BLaER1 treated with 17β-estradiol and CSF1 and Interleukin-3, amounts not matched to agents 10 nM and 100 nM (cell line): ENCODE data around the gene ZNF329.

Experiments
- H3K27ac ChIP-seq, 11 experiments: shearing (Covaris generic); formaldehyde crosslinking; 2 replicates each; pipeline ENCODE4 v1.8.1; 2022
- H3K27me3 ChIP-seq, 11 experiments: shearing (Covaris generic); formaldehyde crosslinking; 2 replicates each; pipeline ENCODE4 v1.8.1; 2022
- H3K36me3 ChIP-seq, 11 experiments: shearing (Covaris generic); formaldehyde crosslinking; 2 replicates each; pipeline ENCODE4 v1.8.1; 2022
- H3K4me1 ChIP-seq, 10 experiments: shearing (Covaris generic); formaldehyde crosslinking; 2 replicates each; pipeline ENCODE4 v1.8.1; 2022
- H3K4me2 ChIP-seq, 11 experiments: shearing (Covaris generic); formaldehyde crosslinking; 2 replicates each; pipeline ENCODE4 v1.8.1; 2022
- H3K4me3 ChIP-seq, 10 experiments: shearing (Covaris generic); formaldehyde crosslinking; 2 replicates each; pipeline ENCODE4 v1.8.1; 2022
- H3K9ac ChIP-seq, 11 experiments: shearing (Covaris generic); formaldehyde crosslinking; 2 replicates each; pipeline ENCODE4 v1.8.1; 2022
- H3K9me3 ChIP-seq, 11 experiments: shearing (Covaris generic); formaldehyde crosslinking; replicated peaks in 1 of 11; 2 replicates each; pipeline ENCODE4 v1.8.1; 2022
- H4K20me1 ChIP-seq, 11 experiments: shearing (Covaris generic); formaldehyde crosslinking; 2 replicates each; pipeline ENCODE4 v1.8.1; 2022
- Cebpa-rat ChIP-seq, 11 experiments: shearing (Covaris generic); IDR thresholded peaks; 2 replicates each; pipeline ENCODE4 v1.8.1; 2022

The ZNF329 gene

GRCh38 chr19:58134244-58134643, 16.3 kb downstream of the ZNF329 start:
- Histone ChIP-seq H4K20me1 (no peaks in the 10 kb centered on the region), H3K36me3 (peaks cover 98 to 100% (median 100%) of the 10 kb centered on the region in 11 experiments), H3K27ac (no peak overlapping the region), H3K4me1 (no peaks in the 10 kb centered on the region), H3K9ac (no peak overlapping the region), H3K9me3 (peaks cover 100% of the 10 kb centered on the region in 11 experiments), H3K27me3 (no peaks in the 10 kb centered on the region), H3K4me2 (no peak overlapping the region), H3K4me3 (peak overlapping the region in 6 of 10 experiments; percentile 4 to 37 (median 14); a peak in 5 of 20 replicates)
- TF ChIP-seq Cebpa-rat (IDR thresholded peaks at IDR 0.05) = no peak

GRCh38 chr19:58129284-58129683, 21.3 kb downstream of the ZNF329 start:
- no peak overlapping the region for H3K9ac ChIP-seq
- H3K27ac ChIP-seq = no peak overlapping the region
- no peak for TF ChIP-seq Cebpa-rat (IDR thresholded peaks at IDR 0.05)
- no peak overlapping the region for H3K4me2 ChIP-seq
- no peaks in the 10 kb centered on the region for H3K4me1 ChIP-seq
- H3K27me3 ChIP-seq = no peaks in the 10 kb centered on the region
- peaks cover 89 to 96% (median 94%) of the 10 kb centered on the region in 11 experiments for H3K36me3 ChIP-seq
- no peaks in the 10 kb centered on the region for H4K20me1 ChIP-seq
- peak overlapping the region; percentile 17 to 52 (median 38); a peak in 17 of 20 replicates for H3K4me3 ChIP-seq
- H3K9me3 ChIP-seq = peaks cover 100% of the 10 kb centered on the region in 11 experiments

GRCh38 chr19:58128041-58128685, 22.4 kb downstream of the ZNF329 start:
- H3K27me3 ChIP-seq = no peaks in the 10 kb centered on the region
- H3K27ac ChIP-seq = no peak overlapping the region
- H3K9ac ChIP-seq = no peak overlapping the region
- H3K4me3 ChIP-seq = peak overlapping the region; percentile 17 to 52 (median 38)
- no peak for TF ChIP-seq Cebpa-rat (IDR thresholded peaks at IDR 0.05)
- H3K9me3 ChIP-seq = peaks cover 100% of the 10 kb centered on the region in 11 experiments
- H4K20me1 ChIP-seq = no peaks in the 10 kb centered on the region
- H3K36me3 ChIP-seq = peaks cover 78 to 85% (median 82%) of the 10 kb centered on the region in 11 experiments
- no peak overlapping the region for H3K4me2 ChIP-seq
- no peaks in the 10 kb centered on the region for H3K4me1 ChIP-seq

GRCh38 chr19:58123354-58123753, 27.2 kb downstream of the ZNF329 start:
- no peaks in the 10 kb centered on the region for H3K4me1 ChIP-seq
- TF ChIP-seq Cebpa-rat (IDR thresholded peaks at IDR 0.05) = no peak
- peaks cover 98 to 100% (median 100%) of the 10 kb centered on the region in 11 experiments for H3K9me3 ChIP-seq

GRCh38 chr19:58118979-58119733, 31.4 kb downstream of the ZNF329 start:
- no peak overlapping the region for H3K27ac ChIP-seq
- H3K4me1 ChIP-seq = no peaks in the 10 kb centered on the region
- peaks cover 96 to 100% (median 98%) of the 10 kb centered on the region in 11 experiments for H3K9me3 ChIP-seq
- H3K9ac ChIP-seq = no peak overlapping the region
- peak overlapping the region in 4 of 10 experiments; percentile 5 to 35 (median 16); a peak in 1 of 20 replicates for H3K4me3 ChIP-seq
- H4K20me1 ChIP-seq = no peaks in the 10 kb centered on the region
- peak in 4 of 11 experiments; percentile 24 to 75 (median 53); a peak in 4 of 22 replicates for TF ChIP-seq Cebpa-rat (IDR thresholded peaks at IDR 0.05)
- H3K27me3 ChIP-seq = no peaks in the 10 kb centered on the region
- no peaks in the 10 kb centered on the region; a peak in 2 of 22 replicates for H3K36me3 ChIP-seq
- H3K4me2 ChIP-seq = no peak overlapping the region

More at GRCh38 chr19:58123354-58123753, 27.2 kb downstream of the ZNF329 start:
- peak overlapping the region in 4 of 10 experiments; percentile 0 to 21 (median 13); a peak in 2 of 20 replicates for H3K4me3 ChIP-seq
- no peak overlapping the region for H3K4me2 ChIP-seq
- no peak overlapping the region for H3K9ac ChIP-seq
- no peaks in the 10 kb centered on the region for H4K20me1 ChIP-seq
- peaks cover 32 to 37% (median 34%) of the 10 kb centered on the region in 11 experiments for H3K36me3 ChIP-seq
- H3K27ac ChIP-seq = no peak overlapping the region
- no peaks in the 10 kb centered on the region for H3K27me3 ChIP-seq

GRCh38 chr19:58117841-58118575, 32.6 kb downstream of the ZNF329 start:
- Histone ChIP-seq H3K36me3 (peaks cover 0 to 5% (median 0%) of the 10 kb centered on the region in 11 experiments; a peak in 1 of 22 replicates), H3K9me3 (peaks cover 96 to 100% (median 98%) of the 10 kb centered on the region in 11 experiments), H3K27me3 (no peaks in the 10 kb centered on the region), H4K20me1 (no peaks in the 10 kb centered on the region), H3K4me1 (no peaks in the 10 kb centered on the region), H3K9ac (no peak overlapping the region), H3K4me3 (peak overlapping the region in 1 of 10 experiments; percentile 35; a peak in 1 of 20 replicates), H3K4me2 (no peak overlapping the region), H3K27ac (no peak overlapping the region)
- no peak for TF ChIP-seq Cebpa-rat (IDR thresholded peaks at IDR 0.05)

- Histone ChIP-seq H3K9me3 (peaks cover 97 to 99% (median 98%) of the 10 kb centered on the region in 11 experiments), H3K4me3 (peak overlapping the region in 2 of 10 experiments; percentile 6 to 23; a peak in 2 of 20 replicates), H3K4me2 (no peak overlapping the region), H3K27ac (no peak overlapping the region), H3K4me1 (no peaks in the 10 kb centered on the region), H4K20me1 (no peaks in the 10 kb centered on the region), H3K9ac (no peak overlapping the region), H3K27me3 (no peaks in the 10 kb centered on the region), H3K36me3 (peaks cover 0 to 3% (median 0%) of the 10 kb centered on the region in 11 experiments; a peak in 1 of 22 replicates)
- no peak for TF ChIP-seq Cebpa-rat (IDR thresholded peaks at IDR 0.05)
Observed at GRCh38 chr19:58108546-58108817, 42.1 kb downstream of the ZNF329 start.

GRCh38 chr19:58107778-58108545, 42.6 kb downstream of the ZNF329 start:
- TF ChIP-seq Cebpa-rat (IDR thresholded peaks at IDR 0.05) = no peak
- Histone ChIP-seq H3K4me2 (no peak overlapping the region), H3K4me3 (peak overlapping the region in 4 of 10 experiments; percentile 6 to 23 (median 20); a peak in 4 of 20 replicates), H3K4me1 (no peaks in the 10 kb centered on the region), H3K36me3 (peaks cover 0 to 3% (median 0%) of the 10 kb centered on the region in 11 experiments; a peak in 1 of 22 replicates), H3K27ac (no peak overlapping the region), H3K27me3 (no peaks in the 10 kb centered on the region), H3K9ac (no peak overlapping the region), H3K9me3 (peaks cover 97 to 99% (median 98%) of the 10 kb centered on the region in 11 experiments), H4K20me1 (no peaks in the 10 kb centered on the region)
